ENCODE measurements around the gene KIF2A. TPM values are rescaled to one million over a fixed set of nuclear protein-coding genes. Genes with fewer than 3 reads are reported as not detected.
A peak's percentile ranks its signal among the peaks of the same experiment; 100 is the strongest.

KIF2A gene
- total RNA-seq (32.2 and 35.4 TPM in 2 replicates), polyA plus RNA-seq (35.5 and 44.7 TPM in 2 replicates)

GRCh38 chr5:62305715-62306322 lies at the start of gene KIF2A:
Gene KIF2A (plus strand): TSS chr5:62306206. CDS start chr5:62306473, 267 bp downstream.
- Histone ChIP-seq H3K4me1 (ENCODE audit: low read depth) (peaks cover 5% of the 10 kb centered on the region), H3K36me3 (no peaks in the 10 kb centered on the region), H3K27ac (peak within 1 kb of the TSS; percentile 91), H3K4me3 (peak within 1 kb of the TSS; percentile 87), H3K27me3 (no peaks in the 10 kb centered on the region), H3K9me3 (ENCODE audit: low read depth) (no peaks in the 10 kb centered on the region)
- TF ChIP-seq CTCF (IDR thresholded peaks at IDR 0.05; ENCODE audit: low read depth, low read length) = no peak
- DNase-seq (ENCODE audit: low read depth in 1 of 2, low spot score in 1 of 2) = peak; percentile 95 to 97

- H3K27ac ChIP-seq = no peak overlapping the region
- H3K9me3 ChIP-seq (ENCODE audit: low read depth) = no peaks in the 10 kb centered on the region
- TF ChIP-seq CTCF (IDR thresholded peaks at IDR 0.05; ENCODE audit: low read depth, low read length) = no peak
- H3K36me3 ChIP-seq = no peaks in the 10 kb centered on the region
- H3K27me3 ChIP-seq = no peaks in the 10 kb centered on the region
- H3K4me3 ChIP-seq = no peak overlapping the region
- H3K4me1 ChIP-seq (ENCODE audit: low read depth) = no peaks in the 10 kb centered on the region
- DNase-seq (ENCODE audit: low read depth in 1 of 2, low spot score in 1 of 2) = no peak
Measured at GRCh38 chr5:62257020-62257367, 49.0 kb upstream of the KIF2A start.

GRCh38 chr5:62258654-62259053 lies 47.4 kb upstream of the KIF2A start:
- H3K9me3 ChIP-seq (ENCODE audit: low read depth) = no peaks in the 10 kb centered on the region
- TF ChIP-seq CTCF (IDR thresholded peaks at IDR 0.05; ENCODE audit: low read depth, low read length) = no peak
- H3K27me3 ChIP-seq = no peaks in the 10 kb centered on the region
- H3K4me3 ChIP-seq = no peak overlapping the region
- DNase-seq (ENCODE audit: low read depth in 1 of 2, low spot score in 1 of 2) = no peak
- no peaks in the 10 kb centered on the region for H3K36me3 ChIP-seq
- H3K4me1 ChIP-seq (ENCODE audit: low read depth) = no peaks in the 10 kb centered on the region
- H3K27ac ChIP-seq = no peak overlapping the region

GRCh38 chr5:62259699-62260250 lies 46.2 kb upstream of the KIF2A start:
- no peak overlapping the region for H3K27ac ChIP-seq
- H3K4me3 ChIP-seq = no peak overlapping the region
- H3K4me1 ChIP-seq (ENCODE audit: low read depth) = no peaks in the 10 kb centered on the region
- H3K27me3 ChIP-seq = no peaks in the 10 kb centered on the region
- no peaks in the 10 kb centered on the region for H3K36me3 ChIP-seq
- TF ChIP-seq CTCF (IDR thresholded peaks at IDR 0.05; ENCODE audit: low read depth, low read length) = no peak
- no peaks in the 10 kb centered on the region for H3K9me3 ChIP-seq (ENCODE audit: low read depth)
- peak in 1 of 2 donors; percentile 21 for DNase-seq (ENCODE audit: low read depth in 1 of 2, low spot score in 1 of 2)

- no peaks in the 10 kb centered on the region for H3K9me3 ChIP-seq (ENCODE audit: low read depth)
- DNase-seq (ENCODE audit: low read depth in 1 of 2, low spot score in 1 of 2) = peak in 1 of 2 donors; percentile 18
- no peak overlapping the region for H3K27ac ChIP-seq
- H3K27me3 ChIP-seq = no peaks in the 10 kb centered on the region
- H3K4me3 ChIP-seq = no peak overlapping the region
- H3K36me3 ChIP-seq = no peaks in the 10 kb centered on the region
- no peaks in the 10 kb centered on the region for H3K4me1 ChIP-seq (ENCODE audit: low read depth)
- TF ChIP-seq CTCF (IDR thresholded peaks at IDR 0.05; ENCODE audit: low read depth, low read length) = no peak
Measured at GRCh38 chr5:62260513-62260912, 45.5 kb upstream of the KIF2A start.

Measured in cardiac muscle cell (in vitro differentiated cells and primary cell).